CD14-positive monocyte (primary cell): ENCODE data around the gene CNOT8. TPM values are rescaled to one million over a fixed set of nuclear protein-coding genes. Genes with fewer than 3 reads are reported as not detected.
A peak's percentile ranks its signal among the peaks of the same experiment; 100 is the strongest.

Experiments used
- DNase-seq, 3 donors: peaks; one replicate each; pipeline ENCODE4 v3.0.0-alpha.2; 2011 to 2022
- H2AFZ ChIP-seq: 2 replicates; pipeline ENCODE4 v1.6.0; 2012; ENCODE audit warnings: mild to moderate bottlenecking, low read depth, low read length, inconsistent platforms; ENCODE audit not compliant: insufficient read depth, poor library complexity, severe bottlenecking
- H3K27ac ChIP-seq, 2 donors: 1 replicate in 1 of 2; 2 replicates in 1 of 2; pipeline ENCODE4 v1.5.1; 2012 to 2013; ENCODE audit warnings: low read length in 2 of 2, control low read depth in 1 of 2, inconsistent platforms in 1 of 2, low read depth in 1 of 2, mild to moderate bottlenecking in 1 of 2
- H3K27me3 ChIP-seq, 2 donors: one replicate each; pipeline versions ENCODE4 v1.6.0 to v1.6.1; 2011 to 2013; ENCODE audit warnings: low read length in 2 of 2; ENCODE audit not compliant: control insufficient read depth in 2 of 2, insufficient read depth in 2 of 2
- H3K36me3 ChIP-seq, 2 donors: replicated peaks in 1 of 2; 1 replicate in 1 of 2; 2 replicates in 1 of 2; pipeline versions ENCODE4 v1.5.1 to v1.6.1; 2012 to 2013; ENCODE audit warnings: low read length in 2 of 2, control low read depth in 1 of 2, inconsistent platforms in 1 of 2, mild to moderate bottlenecking in 1 of 2; ENCODE audit not compliant: insufficient read depth in 2 of 2, control insufficient read depth in 1 of 2
- H3K4me1 ChIP-seq, 2 donors: 1 replicate in 1 of 2; 2 replicates in 1 of 2; pipeline versions ENCODE4 v1.5.1 to v1.6.1; 2012 to 2013; ENCODE audit warnings: low read length in 2 of 2, control low read depth in 1 of 2, inconsistent platforms in 1 of 2, mild to moderate bottlenecking in 1 of 2, moderate library complexity in 1 of 2; ENCODE audit not compliant: insufficient read depth in 2 of 2, control insufficient read depth in 1 of 2
- H3K4me2 ChIP-seq: replicated peaks from 2 replicates; pipeline ENCODE3; 2012; ENCODE audit warnings: low read length, moderate library complexity, mild to moderate bottlenecking; ENCODE audit not compliant: poor library complexity, severe bottlenecking; ENCODE audit errors: extremely low read depth
- H3K4me3 ChIP-seq, 3 experiments: fragments of 200-600 bp in 1 of 3; sonication (generic) in 1 of 3; replicated peaks in 1 of 3; 1 replicate in 2 of 3; 2 replicates in 1 of 3; pipeline ENCODE4 v1.5.1; 2011 to 2013; ENCODE audit warnings: low read length in 3 of 3, mild to moderate bottlenecking in 3 of 3, control low read depth in 2 of 3, low read depth in 2 of 3, inconsistent platforms in 1 of 3, moderate library complexity in 1 of 3
- H3K79me2 ChIP-seq: 2 replicates; pipeline ENCODE4 v1.6.0; 2012; ENCODE audit warnings: mild to moderate bottlenecking, control low read depth, inconsistent platforms, low read length, moderate library complexity; ENCODE audit not compliant: insufficient read depth
- H3K9ac ChIP-seq: 2 replicates; pipeline ENCODE4 v1.6.0; 2017; ENCODE audit warnings: low read length, mild to moderate bottlenecking; ENCODE audit not compliant: insufficient read depth, poor library complexity, severe bottlenecking
- H3K9me3 ChIP-seq, 2 donors: replicated peaks in 1 of 2; 1 replicate in 1 of 2; 2 replicates in 1 of 2; pipeline versions ENCODE4 v1.5.1 to v1.6.1; 2012 to 2013; ENCODE audit warnings: low read length in 2 of 2, control low read depth in 1 of 2; ENCODE audit not compliant: control insufficient read depth in 1 of 2, insufficient read depth in 1 of 2
- H4K20me1 ChIP-seq: 2 replicates; pipeline ENCODE4 v1.6.0; 2012; ENCODE audit warnings: mild to moderate bottlenecking, low read length, control low read depth, moderate library complexity; ENCODE audit not compliant: insufficient read depth
- H3K27ac Mint-ChIP-seq, 7 donors: one replicate each; pipeline ENCODE4 v1.8.0; 2020; ENCODE audit warnings: mild to moderate bottlenecking in 7 of 7, mixed read lengths in 7 of 7, moderate library complexity in 6 of 7, inconsistent platforms in 2 of 7
- H3K27me3 Mint-ChIP-seq, 3 donors: one replicate each; pipeline ENCODE4 v1.8.0; 2021 to 2022; ENCODE audit warnings: low read depth in 3 of 3, mild to moderate bottlenecking in 3 of 3, mixed read lengths in 3 of 3, moderate library complexity in 3 of 3, inconsistent platforms in 1 of 3
- H3K36me3 Mint-ChIP-seq, 2 donors: one replicate each; pipeline ENCODE4 v1.8.0; 2020; ENCODE audit warnings: mixed read lengths in 2 of 2, inconsistent platforms in 1 of 2, mild to moderate bottlenecking in 1 of 2
- H3K4me1 Mint-ChIP-seq: one replicate; pipeline ENCODE4 v1.8.0; 2020; ENCODE audit warnings: mild to moderate bottlenecking, mixed read lengths
- H3K4me3 Mint-ChIP-seq, 2 donors: one replicate each; pipeline ENCODE4 v1.8.0; 2020; ENCODE audit warnings: mild to moderate bottlenecking in 2 of 2, mixed read lengths in 2 of 2, moderate library complexity in 1 of 2
- H3K9me3 Mint-ChIP-seq, 7 donors: one replicate each; pipeline ENCODE4 v1.8.0; 2020 to 2022; ENCODE audit warnings: mixed read lengths in 7 of 7, mild to moderate bottlenecking in 6 of 7, moderate library complexity in 6 of 7, inconsistent platforms in 2 of 7
- CTCF ChIP-seq: fragments of 200-600 bp; IDR thresholded peaks from one replicate; pipeline ENCODE4 v1.8.0; 2022; ENCODE audit warnings: antibody characterized with exemption, mild to moderate bottlenecking
- WGBS: methylation state at CpG from one replicate; pipeline ENCODE4 v1.1.5; 2013; ENCODE audit warnings: missing lambda C conversion rate; ENCODE audit not compliant: insufficient coverage; 5-methylcytosine and 5-hydroxymethylcytosine counted together
- intact Hi-C, 2 donors: fragments of 100-400 bp; cut with micrococcal nuclease; formaldehyde crosslinking; loops; one replicate each; pipeline versions ENCODE4 v1.15.0 to v1.15.1; 2023
- polyA plus RNA-seq, 3 donors: library from polyadenylated mRNA; depleted of rRNA in 1 of 3; unstranded in 2 of 3; stranded (reverse) in 1 of 3; fragments of 300-500 nt in 2 of 3; fragments of >200 nt in 1 of 3; fragmentation: Illumina TruSeq in 2 of 3; gene quantifications; 1 replicate in 2 of 3; 2 replicates in 1 of 3; pipeline ENCODE4 v1.2.3, GENCODE V29; 2012 to 2021

CNOT8 gene
- polyA plus RNA-seq, 3 donors = 98.7 to 160 (median 147) TPM

- Histone ChIP-seq H3K27me3 (no peaks in the 10 kb centered on the region), H3K9ac (peak overlapping the region; percentile 90), H2AFZ (peak overlapping the region; percentile 90), H3K4me3 (peak overlapping the region; percentile 87 to 96 (median 89)), H3K27ac (peak overlapping the region; percentile 96 to 98), H3K4me1 (peaks cover 37 to 57% of the 10 kb centered on the region in 2 donors), H3K4me2 (peak overlapping the region; percentile 87), H3K9me3 (no peaks in the 10 kb centered on the region), H3K36me3 (no peaks in the 10 kb centered on the region), H3K79me2 (peaks cover 42% of the 10 kb centered on the region), H4K20me1 (peaks cover 28% of the 10 kb centered on the region)
- peaks cover 46% of the 10 kb centered on the region for H3K4me1 Mint-ChIP-seq
- H3K36me3 Mint-ChIP-seq = peaks cover 2 to 3% of the 10 kb centered on the region in 2 donors
- peak overlapping the region; percentile 93 to 99 (median 99) for H3K27ac Mint-ChIP-seq
- DNase-seq = peak; percentile 89 to 91 (median 91)
- under 1% methylated on average over 35 of the region's 59 CpGs for WGBS
- H3K27me3 Mint-ChIP-seq = peaks cover 0 to 5% (median 2%) of the 10 kb centered on the region in 3 donors
- H3K4me3 Mint-ChIP-seq = peak overlapping the region; percentile 77 to 96
- H3K9me3 Mint-ChIP-seq = peaks cover 0 to 2% (median 0%) of the 10 kb centered on the region in 7 donors
- TF ChIP-seq CTCF = no peak
- intact Hi-C loops = loop anchor here (2.0 to 10.0 kb wide), 6 partner anchors 80 to 410 kb away; partner anchors contain the start of genes GEMIN5 (in 1 of the 2), MRPL22 (in 1 of the 2) and SAP30L (in 1 of the 2)
These were observed 714 bp upstream of the CNOT8 start for GRCh38 chr5:154857530-154858296.

- peaks cover 0 to 2% (median 0%) of the 10 kb centered on the region in 7 donors for H3K9me3 Mint-ChIP-seq
- H2AFZ ChIP-seq = peak overlapping the region; percentile 90
These were observed 795 bp downstream of the CNOT8 start for GRCh38 chr5:154858972-154859871.

More at GRCh38 chr5:154858972-154859871, 795 bp downstream of the CNOT8 start:
- Histone ChIP-seq H3K9ac (peak overlapping the region; percentile 90), H3K4me3 (peak overlapping the region; percentile 87 to 96 (median 89)), H3K4me2 (peak overlapping the region; percentile 87), H3K27ac (peak overlapping the region; percentile 96 to 98), H3K36me3 (peaks cover 3 to 13% of the 10 kb centered on the region in 2 donors), H3K4me1 (peaks cover 46 to 66% of the 10 kb centered on the region in 2 donors), H4K20me1 (peaks cover 44% of the 10 kb centered on the region), H3K79me2 (peaks cover 57% of the 10 kb centered on the region), H3K9me3 (no peaks in the 10 kb centered on the region), H3K27me3 (no peaks in the 10 kb centered on the region)
- Mint-ChIP-seq H3K4me3 (peak overlapping the region; percentile 77 to 96), H3K27me3 (peaks cover 0 to 4% (median 2%) of the 10 kb centered on the region in 3 donors), H3K27ac (peak overlapping the region; percentile 93 to 99 (median 99)), H3K4me1 (peaks cover 54% of the 10 kb centered on the region), H3K36me3 (peaks cover 5 to 15% of the 10 kb centered on the region in 2 donors)
- peak; percentile 59 to 76 (median 70) for DNase-seq
- intact Hi-C loops = loop anchor here (2.0 to 10.0 kb wide), 6 partner anchors 78 to 412 kb away; partner anchors contain the start of genes GEMIN5 (in 1 of the 2), MRPL22 (in 1 of the 2) and SAP30L (in 1 of the 2)
- no peak for TF ChIP-seq CTCF
- 0% methylated on average over 3 of the region's 26 CpGs for WGBS
